ENCODE measurements around the gene C7orf25.
A peak's percentile ranks its signal among the peaks of the same experiment; 100 is the strongest.
"Not testable (repeated sequence)": the region's sequence is repeated elsewhere in the genome, so short reads cannot be mapped to it uniquely, and the experiment has no call there.

C7orf25 gene

DNA sequence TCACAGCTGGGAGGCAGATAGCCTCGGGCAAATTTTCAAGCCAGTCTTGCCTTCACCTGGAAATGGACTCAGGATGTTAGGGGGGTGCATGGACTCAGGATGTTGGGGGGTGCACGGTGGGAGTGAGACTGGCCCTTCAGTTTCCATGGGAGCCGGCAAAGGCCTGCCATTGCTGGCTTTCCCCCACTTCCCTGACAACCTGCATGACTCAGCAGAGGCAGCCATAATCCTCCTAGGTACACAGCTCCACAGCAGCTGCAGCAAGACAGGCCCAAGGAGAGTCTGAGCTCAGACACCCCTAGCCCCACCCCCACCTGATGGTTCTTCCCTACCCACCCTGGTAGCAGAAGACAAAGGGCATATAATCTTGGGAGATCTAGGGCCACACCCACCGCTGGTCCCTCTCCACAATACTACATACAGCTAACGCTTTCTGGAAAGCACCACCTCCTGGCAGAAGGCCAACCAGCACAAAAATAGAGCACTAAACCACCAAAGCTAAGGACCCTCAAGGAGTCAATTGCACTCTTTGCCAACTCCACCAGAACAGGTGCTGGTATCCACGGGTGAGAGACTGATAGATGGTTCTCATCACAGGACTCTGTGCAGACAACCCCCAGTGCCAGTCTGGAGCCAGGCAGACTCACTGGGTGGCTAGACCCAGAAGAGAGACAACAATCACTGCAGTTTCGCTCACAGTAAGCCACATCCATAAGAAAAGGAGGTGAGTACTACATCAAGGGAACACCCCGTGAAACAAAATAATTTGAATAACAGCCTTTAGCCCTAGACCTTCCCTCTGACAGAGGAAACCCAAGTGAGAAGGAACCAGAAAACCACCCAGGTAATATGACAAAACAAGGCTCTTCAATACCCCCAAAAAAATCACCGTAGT lies 18.3 kb downstream of the C7orf25 start:
- no peak for DNase-seq (ENCODE audit: extremely low read depth, low read depth)
- TF ChIP-seq, protein P1, sequence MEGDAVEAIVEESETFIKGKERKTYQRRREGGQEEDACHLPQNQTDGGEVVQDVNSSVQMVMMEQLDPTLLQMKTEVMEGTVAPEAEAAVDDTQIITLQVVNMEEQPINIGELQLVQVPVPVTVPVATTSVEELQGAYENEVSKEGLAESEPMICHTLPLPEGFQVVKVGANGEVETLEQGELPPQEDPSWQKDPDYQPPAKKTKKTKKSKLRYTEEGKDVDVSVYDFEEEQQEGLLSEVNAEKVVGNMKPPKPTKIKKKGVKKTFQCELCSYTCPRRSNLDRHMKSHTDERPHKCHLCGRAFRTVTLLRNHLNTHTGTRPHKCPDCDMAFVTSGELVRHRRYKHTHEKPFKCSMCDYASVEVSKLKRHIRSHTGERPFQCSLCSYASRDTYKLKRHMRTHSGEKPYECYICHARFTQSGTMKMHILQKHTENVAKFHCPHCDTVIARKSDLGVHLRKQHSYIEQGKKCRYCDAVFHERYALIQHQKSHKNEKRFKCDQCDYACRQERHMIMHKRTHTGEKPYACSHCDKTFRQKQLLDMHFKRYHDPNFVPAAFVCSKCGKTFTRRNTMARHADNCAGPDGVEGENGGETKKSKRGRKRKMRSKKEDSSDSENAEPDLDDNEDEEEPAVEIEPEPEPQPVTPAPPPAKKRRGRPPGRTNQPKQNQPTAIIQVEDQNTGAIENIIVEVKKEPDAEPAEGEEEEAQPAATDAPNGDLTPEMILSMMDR (IDR thresholded peaks at IDR 0.05; ENCODE audit: low read depth, low read length): no peak

DNA sequence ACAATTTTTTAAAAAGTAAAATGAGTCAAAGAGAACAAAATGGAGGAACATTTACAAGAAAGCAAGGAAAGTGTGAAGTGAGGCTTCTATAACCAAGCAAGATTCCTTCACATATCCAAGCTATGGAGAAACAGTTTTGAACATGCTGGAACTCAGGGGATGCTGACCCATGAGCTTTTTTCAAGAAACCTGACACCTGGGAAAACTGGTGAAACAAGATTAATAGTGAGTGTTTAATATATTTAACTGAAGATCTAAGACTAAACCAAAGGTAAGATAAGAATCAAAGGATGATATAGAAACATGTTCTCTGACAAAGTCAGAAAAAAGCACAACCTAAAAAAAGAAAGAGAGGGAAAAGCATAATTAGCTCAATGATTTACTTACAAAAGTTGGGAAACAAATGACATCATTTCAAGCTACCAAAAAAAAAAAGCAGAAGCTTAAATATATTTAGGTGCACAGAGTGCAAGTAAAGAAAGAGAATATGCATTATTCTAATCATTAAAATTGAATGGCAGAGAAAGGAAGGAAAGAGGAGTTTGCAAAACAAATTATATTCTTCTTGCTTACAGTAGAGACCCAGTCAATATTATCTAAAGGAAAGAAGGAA lies 24.9 kb downstream of the C7orf25 start:
- TF ChIP-seq, protein P1 (IDR thresholded peaks at IDR 0.05; ENCODE audit: low read depth, low read length): no peak
- DNase-seq (ENCODE audit: extremely low read depth, low read depth): no peak

DNA sequence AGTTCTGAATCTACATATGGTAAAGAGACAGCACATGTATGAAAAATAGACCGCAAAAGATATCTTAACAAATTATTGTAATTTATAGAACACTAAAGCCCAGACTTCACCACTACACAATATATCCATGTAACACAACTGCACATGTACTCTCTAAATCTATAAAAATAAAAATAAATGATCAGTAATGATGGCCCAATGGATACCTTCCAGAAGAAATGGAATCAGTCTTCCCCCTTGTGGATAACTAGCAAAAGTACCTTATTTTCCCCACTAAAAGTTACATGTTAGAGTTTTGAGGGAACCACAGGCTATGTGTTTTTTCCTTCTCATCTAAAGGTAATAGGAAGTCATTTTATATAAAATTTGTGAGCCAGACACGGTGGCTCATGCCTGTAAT lies 25.7 kb downstream of the C7orf25 start:
- TF ChIP-seq, protein P1 (IDR thresholded peaks at IDR 0.05; ENCODE audit: low read depth, low read length): peak; percentile 27
- no peak for DNase-seq (ENCODE audit: extremely low read depth, low read depth)

DNA sequence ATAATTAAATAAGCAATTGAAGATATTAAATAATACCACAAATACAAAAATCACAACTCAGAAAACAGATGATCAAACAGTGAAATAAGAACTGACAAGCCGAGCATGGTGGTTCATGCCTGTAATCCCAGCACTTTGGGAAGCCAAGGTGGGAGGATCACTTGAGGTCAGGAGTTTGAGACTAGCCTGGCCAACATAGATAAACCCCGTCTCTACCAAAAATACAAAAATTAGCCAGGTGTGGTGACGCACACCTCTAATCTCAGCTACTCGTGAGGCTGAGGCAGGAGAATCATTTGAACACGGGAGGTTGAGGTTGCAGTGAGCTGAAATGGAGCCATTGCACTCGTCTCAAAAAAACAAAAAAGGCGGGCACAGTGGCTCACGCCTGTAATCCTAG lies 26.7 kb downstream of the C7orf25 start:
- not testable (repeated sequence) for DNase-seq (ENCODE audit: extremely low read depth, low read depth)

DNA sequence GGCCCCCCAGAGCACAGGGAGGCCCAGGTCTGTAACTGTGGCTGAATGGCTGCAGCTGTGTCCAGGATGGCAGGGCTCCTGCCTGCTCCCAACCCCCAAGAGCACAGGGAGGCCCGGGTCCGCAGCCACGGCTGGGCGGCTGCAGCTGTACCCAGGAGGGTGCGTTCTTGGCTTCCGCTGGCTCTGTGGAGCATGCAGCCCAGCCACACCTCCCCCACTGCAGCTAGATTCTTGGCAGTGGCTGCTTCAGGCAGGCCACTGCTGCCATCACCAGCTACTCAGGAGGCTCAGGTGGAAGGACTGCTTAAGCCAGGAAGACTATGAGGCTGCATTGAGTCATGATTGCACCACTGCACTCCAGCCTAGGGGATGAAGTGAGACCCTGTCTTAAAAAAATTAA lies 27.9 kb downstream of the C7orf25 start:
- DNase-seq (ENCODE audit: extremely low read depth, low read depth): no peak
- TF ChIP-seq, protein P1 (IDR thresholded peaks at IDR 0.05; ENCODE audit: low read depth, low read length): no peak

DNA sequence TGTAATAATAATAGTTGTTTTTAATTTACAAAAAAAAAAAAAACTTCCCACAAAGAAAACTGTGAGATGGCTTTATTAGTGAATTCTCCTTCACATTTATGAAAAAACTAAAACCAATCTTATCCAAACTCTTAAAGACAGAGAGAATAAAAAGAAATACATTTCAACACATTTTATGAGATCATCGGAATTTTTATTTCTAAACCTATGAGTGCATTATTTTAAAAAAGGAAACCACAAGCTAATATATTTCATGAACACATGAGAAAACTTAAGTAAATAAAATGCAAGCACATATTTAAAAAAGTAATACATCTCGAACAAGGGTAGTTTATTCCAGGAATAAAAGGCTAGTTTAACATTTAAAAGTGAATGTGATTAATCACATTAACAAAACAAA lies 31.5 kb downstream of the C7orf25 start:
- no peak for DNase-seq (ENCODE audit: extremely low read depth, low read depth)
- TF ChIP-seq, protein P1 (IDR thresholded peaks at IDR 0.05; ENCODE audit: low read depth, low read length): no peak

DNA sequence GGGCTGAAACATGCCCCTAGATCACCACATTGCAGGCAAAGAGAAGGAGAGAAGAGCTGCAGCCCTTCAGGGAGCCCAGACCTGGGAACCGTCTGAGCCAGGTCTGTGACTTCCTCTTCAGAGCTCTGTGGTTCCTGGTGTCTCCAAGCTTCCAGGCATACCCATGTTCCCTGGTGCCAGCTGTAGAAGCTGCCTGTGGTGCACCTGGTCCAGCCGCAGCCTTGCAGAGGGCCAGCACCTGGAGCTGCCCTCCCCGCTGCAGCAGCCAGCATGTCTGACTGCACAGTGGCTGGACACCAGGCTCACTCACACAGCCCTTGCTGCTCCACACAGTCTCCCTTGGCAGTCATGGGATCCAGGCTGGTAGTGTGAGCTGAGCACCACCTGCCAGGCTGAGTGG lies 33.6 kb downstream of the C7orf25 start:
- no peak for DNase-seq (ENCODE audit: extremely low read depth, low read depth)
- TF ChIP-seq, protein P1 (IDR thresholded peaks at IDR 0.05; ENCODE audit: low read depth, low read length): no peak
